ENCODE data around the gene C4orf17.

C4orf17 gene

GRCh38 chr4:99536848-99537247 is 26.0 kb downstream of the C4orf17 start:
- DNase-seq (ENCODE audit: low read depth): no peak

GRCh38 chr4:99537674-99538073 is 26.9 kb downstream of the C4orf17 start:
- DNase-seq (ENCODE audit: low read depth): no peak

- DNase-seq (ENCODE audit: low read depth): no peak
Observed at GRCh38 chr4:99540277-99540939, 29.6 kb downstream of the C4orf17 start.

- no peak for DNase-seq (ENCODE audit: low read depth)
Observed at GRCh38 chr4:99552872-99553271, 42.1 kb downstream of the C4orf17 start.

GRCh38 chr4:99563310-99564186 is 52.7 kb downstream of the C4orf17 start, which contains the start of gene TRMT10A:
Gene TRMT10A (minus strand): TSS chr4:99564039. CDS start chr4:99559338, 4,701 bp downstream.
- peak; percentile 92 for DNase-seq (ENCODE audit: low read depth)

- DNase-seq (ENCODE audit: low read depth): no peak
Observed at GRCh38 chr4:99564921-99565320, 54.1 kb downstream of the C4orf17 start.

GRCh38 chr4:99571883-99572282 is 61.1 kb downstream of the C4orf17 start:
- DNase-seq (ENCODE audit: low read depth): no peak

GRCh38 chr4:99572527-99573240 is 61.9 kb downstream of the C4orf17 start:
- DNase-seq (ENCODE audit: low read depth): no peak

- DNase-seq (ENCODE audit: low read depth): no peak
Observed at GRCh38 chr4:99573735-99574368, 63.0 kb downstream of the C4orf17 start.

GRCh38 chr4:99574530-99575324 is 63.9 kb downstream of the C4orf17 start, which contains the start of gene MTTP:
Gene MTTP (plus strand): TSS chr4:99574824. CDS start chr4:99574910, 86 bp downstream.
- DNase-seq (ENCODE audit: low read depth): no peak

- DNase-seq (ENCODE audit: low read depth): no peak
Observed at GRCh38 chr4:99578714-99579113, 67.9 kb downstream of the C4orf17 start.

- DNase-seq (ENCODE audit: low read depth): no peak
Observed at GRCh38 chr4:99585516-99585915, 74.7 kb downstream of the C4orf17 start.

- no peak for DNase-seq (ENCODE audit: low read depth)
Observed at GRCh38 chr4:99586322-99586721, 75.5 kb downstream of the C4orf17 start.

GRCh38 chr4:99586797-99587196 is 76.0 kb downstream of the C4orf17 start:
- no peak for DNase-seq (ENCODE audit: low read depth)

GRCh38 chr4:99587309-99587708 is 76.5 kb downstream of the C4orf17 start:
- no peak for DNase-seq (ENCODE audit: low read depth)

- no peak for DNase-seq (ENCODE audit: low read depth)
Observed at GRCh38 chr4:99587803-99588202, 77.0 kb downstream of the C4orf17 start.

- no peak for DNase-seq (ENCODE audit: low read depth)
Observed at GRCh38 chr4:99591757-99592156, 80.9 kb downstream of the C4orf17 start.

Data from stimulated activated CD8-positive, alpha-beta memory T cell treated with anti-CD3 and anti-CD28 coated beads, Interleukin-12 subunit alpha, Interleukin-12 subunit beta, amount 100 ng/mL, for 1 hour (primary cell).